LNCaP clone FGC (cell line): Measurements from ENCODE around the gene TMEM132C.

Experiments used
- DNase-seq: peaks from one replicate; pipeline ENCODE4 v3.0.0-alpha.2; 2011; ENCODE audit warnings: low read depth
- H3K4me3 ChIP-seq: 2 replicates; pipeline ENCODE4 v1.5.1; 2011; ENCODE audit warnings: mild to moderate bottlenecking, low read depth, low read length, control low read depth
- CTCF ChIP-seq: IDR thresholded peaks from 2 replicates; pipeline ENCODE4 v1.5.1; 2012; ENCODE audit warnings: mild to moderate bottlenecking; ENCODE audit not compliant: control insufficient read depth, insufficient read depth; ENCODE audit errors: extremely low read depth

TMEM132C gene

GRCh38 chr12:128549601-128550218, 282.7 kb downstream of the TMEM132C start:
- DNase-seq: no peak
- no peak for TF ChIP-seq CTCF
- no peak overlapping the region for H3K4me3 ChIP-seq

GRCh38 chr12:128551266-128551665, 284.3 kb downstream of the TMEM132C start:
- H3K4me3 ChIP-seq: no peak overlapping the region
- TF ChIP-seq CTCF: no peak
- no peak for DNase-seq

GRCh38 chr12:128554546-128555304, 287.8 kb downstream of the TMEM132C start:
- no peak overlapping the region for H3K4me3 ChIP-seq
- TF ChIP-seq CTCF: no peak
- DNase-seq: no peak

- no peak overlapping the region for H3K4me3 ChIP-seq
- no peak for DNase-seq
- TF ChIP-seq CTCF: no peak
Measured at GRCh38 chr12:128557231-128557630, 290.3 kb downstream of the TMEM132C start.

GRCh38 chr12:128564956-128565355, 298.0 kb downstream of the TMEM132C start:
- no peak for DNase-seq
- H3K4me3 ChIP-seq: no peak overlapping the region
- TF ChIP-seq CTCF: no peak

- no peak for TF ChIP-seq CTCF
- H3K4me3 ChIP-seq: no peak overlapping the region
- DNase-seq: no peak
Measured at GRCh38 chr12:128567730-128568129, 300.8 kb downstream of the TMEM132C start.
